SK-N-SH (cell line): Measurements from ENCODE around the gene CPVL. TPM values are rescaled to one million over a fixed set of nuclear protein-coding genes. Genes with fewer than 3 reads are reported as not detected.

Source experiments
- CTCF ChIA-PET: fragments of 300-600, 350-600 bp; formaldehyde crosslinking; extraction: SDS; loops from one replicate; lab custom pipeline; 2021; lab: Yijun Ruan, JAX
- POLR2A ChIA-PET: fragments of 350-600 bp; sonication (Branson Sonifier 250); formaldehyde crosslinking; extraction: SDS; loops from one replicate; lab custom pipeline; 2020; ENCODE audit warnings: antibody characterized with exemption, inconsistent platforms; lab: Yijun Ruan, JAX
- DNase-seq: peaks from one replicate; pipeline ENCODE4 v3.0.0; 2012
- H2AFZ ChIP-seq: fragments of 200-600 bp; sonication (generic); 2 replicates; pipeline ENCODE4 v1.8.1; 2016; ENCODE audit warnings: antibody characterized with exemption, mild to moderate bottlenecking, low read depth
- H3F3A ChIP-seq: fragments of 200-600 bp; sonication (generic); replicated peaks from 2 replicates; pipeline ENCODE3; 2016; ENCODE audit warnings: antibody characterized with exemption, mild to moderate bottlenecking; ENCODE audit not compliant: insufficient read depth
- H3K27ac ChIP-seq, 2 experiments: fragments of 200-500 bp in 1 of 2; fragments of 200-600 bp in 1 of 2; sonication (Bioruptor generic) in 1 of 2; sonication (generic), shearing (Covaris generic) in 1 of 2; 2 replicates each; pipeline versions ENCODE4 v1.5.1 to v1.6.1; 2014 to 2016; ENCODE audit warnings: low read depth in 2 of 2, inconsistent platforms in 1 of 2, low read length in 1 of 2, mild to moderate bottlenecking in 1 of 2, mixed read lengths in 1 of 2
- H3K27me3 ChIP-seq: fragments of 200-600 bp; sonication (generic), shearing (Covaris generic); 2 replicates; pipeline ENCODE4 v1.6.1; 2016; ENCODE audit warnings: mixed run types; ENCODE audit not compliant: insufficient read depth
- H3K36me3 ChIP-seq, 2 experiments: fragments of 200-500 bp in 1 of 2; fragments of 200-600 bp in 1 of 2; sonication (Bioruptor generic) in 1 of 2; sonication (generic) in 1 of 2; replicated peaks in 1 of 2; 2 replicates each; pipeline versions ENCODE3 to v1.5.1; 2014 to 2016; ENCODE audit warnings: low read length in 1 of 2, mild to moderate bottlenecking in 1 of 2; ENCODE audit not compliant: insufficient read depth in 2 of 2, control insufficient read depth in 1 of 2
- H3K4me1 ChIP-seq, 2 experiments: fragments of 200-500 bp in 1 of 2; fragments of 200-600 bp in 1 of 2; sonication (Bioruptor generic) in 1 of 2; sonication (generic), shearing (Covaris generic) in 1 of 2; 2 replicates each; pipeline versions ENCODE4 v1.5.1 to v1.6.1; 2014 to 2016; ENCODE audit warnings: low read depth in 1 of 2, low read length in 1 of 2, mixed run types in 1 of 2; ENCODE audit not compliant: insufficient read depth in 2 of 2, control insufficient read depth in 1 of 2
- H3K4me2 ChIP-seq: fragments of 200-600 bp; sonication (generic), shearing (Covaris generic); 2 replicates; pipeline ENCODE4 v1.6.1; 2017; ENCODE audit warnings: mixed run types
- H3K4me3 ChIP-seq, 2 experiments: fragments of 200-500 bp in 1 of 2; fragments of 200-600 bp in 1 of 2; sonication (Bioruptor generic) in 1 of 2; sonication (generic), shearing (Covaris generic) in 1 of 2; 2 replicates each; pipeline versions ENCODE4 v1.5.1 to v1.8.1; 2014 to 2016; ENCODE audit warnings: low read depth in 2 of 2, inconsistent platforms in 1 of 2, low read length in 1 of 2, mild to moderate bottlenecking in 1 of 2, mixed read lengths in 1 of 2, moderate library complexity in 1 of 2
- H3K79me2 ChIP-seq: fragments of 200-600 bp; sonication (generic); 2 replicates; pipeline ENCODE4 v1.8.1; 2017; ENCODE audit warnings: mild to moderate bottlenecking; ENCODE audit not compliant: insufficient read depth
- H3K9ac ChIP-seq: fragments of 200-600 bp; sonication (generic); 2 replicates; pipeline ENCODE4 v1.6.1; 2017; ENCODE audit warnings: mixed run types
- H3K9me2 ChIP-seq: fragments of 200-600 bp; sonication (generic); 2 replicates; pipeline ENCODE4 v1.6.1; 2017; ENCODE audit warnings: mixed run types
- H3K9me3 ChIP-seq: fragments of 200-600 bp; sonication (generic); 2 replicates; pipeline ENCODE4 v1.6.1; 2017; ENCODE audit warnings: mixed run types, mild to moderate bottlenecking, moderate library complexity
- H4K20me1 ChIP-seq: fragments of 200-600 bp; sonication (generic); 2 replicates; pipeline ENCODE4 v1.6.1; 2017; ENCODE audit warnings: mild to moderate bottlenecking, mixed run types; ENCODE audit not compliant: insufficient read depth
- CHD2 ChIP-seq: fragments of 150-350 bp; IDR thresholded peaks from 2 replicates; pipeline ENCODE4 v1.6.1; 2018; ENCODE audit warnings: low read length; ENCODE audit not compliant: partially characterized antibody
- CTCF ChIP-seq: fragments of 200-600 bp; sonication (generic); IDR thresholded peaks from 2 replicates; pipeline ENCODE4 v1.6.1; 2017; ENCODE audit warnings: antibody characterized with exemption, mild to moderate bottlenecking, moderate library complexity
- EZH2phosphoT487 ChIP-seq: fragments of 200-600 bp; sonication (generic); IDR thresholded peaks from 2 replicates; pipeline ENCODE4 v1.6.1; 2017; ENCODE audit warnings: low read depth, mixed run types, mild to moderate bottlenecking, antibody characterized with exemption, moderate library complexity, borderline replicate concordance
- FOSL2 ChIP-seq: IDR thresholded peaks from 2 replicates; pipeline ENCODE4 v1.4.0; 2012; ENCODE audit warnings: low read depth, mild to moderate bottlenecking, moderate library complexity, borderline replicate concordance
- FOXM1 ChIP-seq: IDR thresholded peaks from 2 replicates; pipeline ENCODE4 v1.4.0; 2012; ENCODE audit warnings: low read depth, mild to moderate bottlenecking
- GABPA ChIP-seq: IDR thresholded peaks from 2 replicates; pipeline ENCODE4 v1.4.0; 2012; ENCODE audit warnings: low read depth, mild to moderate bottlenecking
- MAX ChIP-seq: IDR thresholded peaks from 2 replicates; pipeline ENCODE4 v1.4.0; 2012; ENCODE audit warnings: low read depth
- NRF1 ChIP-seq: IDR thresholded peaks from 2 replicates; pipeline ENCODE4 v1.6.1; 2012; ENCODE audit warnings: low read depth, mild to moderate bottlenecking, low read length
- RCOR1 ChIP-seq: fragments of 150-350 bp; IDR thresholded peaks from 2 replicates; pipeline ENCODE4 v1.6.1; 2017; ENCODE audit warnings: antibody characterized with exemption, low read length
- RXRA ChIP-seq: IDR thresholded peaks from 2 replicates; pipeline ENCODE4 v1.4.0; 2012; ENCODE audit warnings: low read depth, mild to moderate bottlenecking, borderline replicate concordance
- SMC3 ChIP-seq: IDR thresholded peaks from 2 replicates; pipeline ENCODE4 v1.6.1; 2012; ENCODE audit warnings: low read depth, low read length, improper control_type of control experiment
- TAF1 ChIP-seq: IDR thresholded peaks from 2 replicates; pipeline ENCODE4 v1.6.1; 2012; ENCODE audit warnings: low read depth, mild to moderate bottlenecking, low read length, moderate library complexity, borderline replicate concordance
- TEAD4 ChIP-seq: IDR thresholded peaks from 2 replicates; pipeline ENCODE4 v1.4.0; 2012; ENCODE audit warnings: mild to moderate bottlenecking, borderline replicate concordance; ENCODE audit not compliant: insufficient read depth
- YY1 ChIP-seq: IDR thresholded peaks from 2 replicates; pipeline ENCODE4 v1.4.0; 2012; ENCODE audit warnings: low read depth, mild to moderate bottlenecking
- WGBS: methylation state at CpG from one replicate; pipeline ENCODE4 v1.1.6; 2017; ENCODE audit warnings: low lambda C conversion rate; 5-methylcytosine and 5-hydroxymethylcytosine counted together
- polyA plus RNA-seq, 3 experiments: library from polyadenylated mRNA; depleted of rRNA; stranded (reverse); fragments of >200 nt; gene quantifications; 2 replicates each; pipeline ENCODE4 v1.2.3, GENCODE V29; 2012
- TF ChIP-seq, protein P1 (sequence below): fragments of 150-350 bp; IDR thresholded peaks from 2 replicates; pipeline ENCODE4 v1.6.1; 2016; ENCODE audit warnings: mild to moderate bottlenecking, low read depth, low read length
- TF ChIP-seq, protein P2 (sequence below): IDR thresholded peaks from 2 replicates; pipeline ENCODE4 v1.6.1; 2012; ENCODE audit warnings: mild to moderate bottlenecking, low read depth, low read length, moderate library complexity

CPVL gene
- polyA plus RNA-seq, 1 of the 3 experiments (the other 2 are of a cell fraction) = not detected

DNA sequence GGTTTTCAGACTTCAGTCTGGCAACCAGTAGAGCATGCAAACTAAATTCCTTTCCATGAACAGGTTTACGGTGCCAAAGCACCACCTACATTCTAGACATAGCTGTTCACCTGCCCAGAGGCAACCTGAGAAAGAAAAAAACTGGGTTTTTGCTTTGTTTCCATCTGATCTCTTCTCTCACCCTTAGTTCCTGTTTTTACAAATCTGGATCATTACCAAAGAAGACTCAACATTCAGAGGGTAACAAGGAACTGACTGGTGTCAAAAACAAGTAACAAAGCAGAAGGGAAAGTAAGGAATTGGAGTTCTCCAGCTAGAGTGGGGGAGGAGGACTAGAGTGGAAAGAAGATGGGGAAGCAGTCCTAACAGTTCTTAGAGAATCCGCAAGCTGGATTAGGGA is 36.4 kb downstream of the CPVL start:
- no peak overlapping the region for H3K9ac ChIP-seq
- H3K4me2 ChIP-seq = no peak overlapping the region
- POLR2A ChIA-PET = no interaction called here
- H3K9me2 ChIP-seq = no peaks in the 10 kb centered on the region
- no peaks in the 10 kb centered on the region for H3K79me2 ChIP-seq
- H2AFZ ChIP-seq = no peak overlapping the region
- no peaks in the 10 kb centered on the region for H3K9me3 ChIP-seq
- H3K27me3 ChIP-seq = peaks cover 15% of the 10 kb centered on the region
- CTCF ChIA-PET = interaction anchor here (1.0 to 48.2 kb wide), 6 partner anchors 9 to 297 kb away, joined by 4 to 1647 read pairs (median 54); partner anchors contain the start of gene TRIL
- no peak overlapping the region for H3K27ac ChIP-seq
- TF ChIP-seq, protein P1, sequence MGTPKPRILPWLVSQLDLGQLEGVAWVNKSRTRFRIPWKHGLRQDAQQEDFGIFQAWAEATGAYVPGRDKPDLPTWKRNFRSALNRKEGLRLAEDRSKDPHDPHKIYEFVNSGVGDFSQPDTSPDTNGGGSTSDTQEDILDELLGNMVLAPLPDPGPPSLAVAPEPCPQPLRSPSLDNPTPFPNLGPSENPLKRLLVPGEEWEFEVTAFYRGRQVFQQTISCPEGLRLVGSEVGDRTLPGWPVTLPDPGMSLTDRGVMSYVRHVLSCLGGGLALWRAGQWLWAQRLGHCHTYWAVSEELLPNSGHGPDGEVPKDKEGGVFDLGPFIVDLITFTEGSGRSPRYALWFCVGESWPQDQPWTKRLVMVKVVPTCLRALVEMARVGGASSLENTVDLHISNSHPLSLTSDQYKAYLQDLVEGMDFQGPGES = no peak
- no peak for TF ChIP-seq RXRA
- TF ChIP-seq YY1 = no peak
- TF ChIP-seq FOSL2 = no peak
- TF ChIP-seq MAX = no peak
- TF ChIP-seq TAF1 = no peak
- TF ChIP-seq EZH2phosphoT487 = no peak
- no peaks in the 10 kb centered on the region for H4K20me1 ChIP-seq
- no peaks in the 10 kb centered on the region for H3K36me3 ChIP-seq
- 56% methylated on average over 2 of the region's 2 CpGs for WGBS
- peaks cover 0 to 13% of the 10 kb centered on the region in 2 experiments; a peak in 1 of 4 replicates for H3K4me1 ChIP-seq
- no peaks in the 10 kb centered on the region for H3F3A ChIP-seq
- no peak overlapping the region for H3K4me3 ChIP-seq
- no peak for DNase-seq

- no peak overlapping the region for H3K9ac ChIP-seq
- WGBS = 30% methylated on average over 3 of the region's 3 CpGs
- ChIA-PET POLR2A (no interaction called here), CTCF (interaction anchor here (0.7 to 48.2 kb wide), 10 partner anchors 10 to 298 kb away, joined by 3 to 1647 read pairs (median 4); partner anchors contain the start of gene TRIL)
- H3K4me2 ChIP-seq = no peak overlapping the region
- no peak overlapping the region for H3K27ac ChIP-seq
- TF ChIP-seq SMC3 (no peak), CTCF (no peak), FOSL2 (no peak), NRF1 (no peak), FOXM1 (no peak), GABPA (no peak), RXRA (no peak), TEAD4 (no peak), RCOR1 (no peak), CHD2 (no peak), EZH2phosphoT487 (no peak), YY1 (no peak)
- TF ChIP-seq, protein P2, sequence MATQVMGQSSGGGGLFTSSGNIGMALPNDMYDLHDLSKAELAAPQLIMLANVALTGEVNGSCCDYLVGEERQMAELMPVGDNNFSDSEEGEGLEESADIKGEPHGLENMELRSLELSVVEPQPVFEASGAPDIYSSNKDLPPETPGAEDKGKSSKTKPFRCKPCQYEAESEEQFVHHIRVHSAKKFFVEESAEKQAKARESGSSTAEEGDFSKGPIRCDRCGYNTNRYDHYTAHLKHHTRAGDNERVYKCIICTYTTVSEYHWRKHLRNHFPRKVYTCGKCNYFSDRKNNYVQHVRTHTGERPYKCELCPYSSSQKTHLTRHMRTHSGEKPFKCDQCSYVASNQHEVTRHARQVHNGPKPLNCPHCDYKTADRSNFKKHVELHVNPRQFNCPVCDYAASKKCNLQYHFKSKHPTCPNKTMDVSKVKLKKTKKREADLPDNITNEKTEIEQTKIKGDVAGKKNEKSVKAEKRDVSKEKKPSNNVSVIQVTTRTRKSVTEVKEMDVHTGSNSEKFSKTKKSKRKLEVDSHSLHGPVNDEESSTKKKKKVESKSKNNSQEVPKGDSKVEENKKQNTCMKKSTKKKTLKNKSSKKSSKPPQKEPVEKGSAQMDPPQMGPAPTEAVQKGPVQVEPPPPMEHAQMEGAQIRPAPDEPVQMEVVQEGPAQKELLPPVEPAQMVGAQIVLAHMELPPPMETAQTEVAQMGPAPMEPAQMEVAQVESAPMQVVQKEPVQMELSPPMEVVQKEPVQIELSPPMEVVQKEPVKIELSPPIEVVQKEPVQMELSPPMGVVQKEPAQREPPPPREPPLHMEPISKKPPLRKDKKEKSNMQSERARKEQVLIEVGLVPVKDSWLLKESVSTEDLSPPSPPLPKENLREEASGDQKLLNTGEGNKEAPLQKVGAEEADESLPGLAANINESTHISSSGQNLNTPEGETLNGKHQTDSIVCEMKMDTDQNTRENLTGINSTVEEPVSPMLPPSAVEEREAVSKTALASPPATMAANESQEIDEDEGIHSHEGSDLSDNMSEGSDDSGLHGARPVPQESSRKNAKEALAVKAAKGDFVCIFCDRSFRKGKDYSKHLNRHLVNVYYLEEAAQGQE = no peak
- TF ChIP-seq, all 33 proteins: peak for 0
- no peaks in the 10 kb centered on the region for H3F3A ChIP-seq
- no peak overlapping the region for H2AFZ ChIP-seq
- H4K20me1 ChIP-seq = no peaks in the 10 kb centered on the region
- H3K36me3 ChIP-seq = no peaks in the 10 kb centered on the region
- no peaks in the 10 kb centered on the region for H3K9me2 ChIP-seq
- H3K27me3 ChIP-seq = peaks cover 15% of the 10 kb centered on the region
- peaks cover 0 to 13% of the 10 kb centered on the region in 2 experiments; a peak in 1 of 4 replicates for H3K4me1 ChIP-seq
- H3K9me3 ChIP-seq = no peaks in the 10 kb centered on the region
- no peak overlapping the region for H3K4me3 ChIP-seq
- no peak for DNase-seq
- H3K79me2 ChIP-seq = no peaks in the 10 kb centered on the region
Observed at GRCh38 chr7:29109358-29109757, 37.0 kb downstream of the CPVL start.
